SU-DHL-6 (cell line): Measurements from ENCODE around the gene RAB40C.

Experiments
- H2AFZ ChIP-seq: fragments of 200-600 bp; sonication (generic); 2 replicates; pipeline ENCODE4 v1.6.1; 2014; ENCODE audit warnings: low read depth, mild to moderate bottlenecking, moderate library complexity, mixed read lengths, antibody characterized with exemption, low read length; ENCODE audit not compliant: severe bottlenecking
- H3F3A ChIP-seq: fragments of 200-600 bp; shearing (Covaris generic); 2 replicates; pipeline ENCODE4 v1.6.0; 2016; ENCODE audit warnings: antibody characterized with exemption, mild to moderate bottlenecking; ENCODE audit not compliant: insufficient read depth
- H3K27ac ChIP-seq: fragments of 200-600 bp; sonication (generic); 2 replicates; pipeline ENCODE4 v1.5.1; 2016; ENCODE audit warnings: low read depth, mild to moderate bottlenecking, low read length, moderate library complexity, mixed read lengths
- H3K27me3 ChIP-seq: fragments of 200-600 bp; sonication (generic), shearing (Covaris generic); 2 replicates; pipeline ENCODE4 v1.6.0; 2014; ENCODE audit warnings: mild to moderate bottlenecking, low read length
- H3K36me3 ChIP-seq: fragments of 200-600 bp; sonication (generic); 2 replicates; pipeline ENCODE4 v1.6.1; 2014; ENCODE audit warnings: mild to moderate bottlenecking, low read length, mixed read lengths
- H3K4me2 ChIP-seq: fragments of 300-600, 200-600 bp; shearing (Covaris generic), sonication (generic); 2 replicates; pipeline ENCODE4 v1.6.0; 2014; ENCODE audit warnings: low read length, low read depth, mild to moderate bottlenecking; ENCODE audit not compliant: poor library complexity, severe bottlenecking
- H3K4me3 ChIP-seq: fragments of 200-600 bp; sonication (generic); 2 replicates; pipeline ENCODE4 v1.5.1; 2014; ENCODE audit warnings: antibody characterized with exemption, low read length, mild to moderate bottlenecking, mixed read lengths; ENCODE audit not compliant: insufficient read depth, poor library complexity, severe bottlenecking
- H3K79me2 ChIP-seq: fragments of 200-600 bp; sonication (generic); 2 replicates; pipeline ENCODE4 v1.6.1; 2014; ENCODE audit warnings: mild to moderate bottlenecking, low read length, moderate library complexity; ENCODE audit not compliant: insufficient read depth
- H3K9ac ChIP-seq: fragments of 200-600 bp; sonication (generic); 2 replicates; pipeline ENCODE4 v1.7.0; 2014; ENCODE audit warnings: mild to moderate bottlenecking, low read length
- H3K9me2 ChIP-seq: fragments of 200-600 bp; sonication (generic); replicated peaks from 2 replicates; pipeline ENCODE4 v1.6.1; 2014; ENCODE audit warnings: low read length; ENCODE audit not compliant: insufficient read depth
- H3K9me3 ChIP-seq: fragments of 200-600 bp; sonication (generic); 2 replicates; pipeline ENCODE4 v1.6.1; 2014; ENCODE audit warnings: low read length, mixed read lengths; ENCODE audit not compliant: insufficient read depth
- H4K20me1 ChIP-seq: fragments of 200-600 bp; sonication (generic); 2 replicates; pipeline ENCODE4 v1.6.1; 2014; ENCODE audit warnings: low read depth, mild to moderate bottlenecking, antibody characterized with exemption, low read length, moderate library complexity, mixed read lengths
- EZH2phosphoT487 ChIP-seq: fragments of 200-600 bp; sonication (generic), shearing (Covaris generic); conservative IDR thresholded peaks from 2 replicates; pipeline ENCODE4 v1.6.1; 2018; ENCODE audit warnings: mild to moderate bottlenecking, antibody characterized with exemption, low read length, moderate library complexity, mixed read lengths
- TF ChIP-seq, protein P1 (sequence below): fragments of 200-600 bp; sonication (generic); IDR thresholded peaks from one replicate; pipeline ENCODE4 v1.5.1; 2017; ENCODE audit warnings: antibody characterized with exemption, mild to moderate bottlenecking, low read length, moderate library complexity; ENCODE audit not compliant: insufficient read depth, poor library complexity, severe bottlenecking

The RAB40C gene

DNA sequence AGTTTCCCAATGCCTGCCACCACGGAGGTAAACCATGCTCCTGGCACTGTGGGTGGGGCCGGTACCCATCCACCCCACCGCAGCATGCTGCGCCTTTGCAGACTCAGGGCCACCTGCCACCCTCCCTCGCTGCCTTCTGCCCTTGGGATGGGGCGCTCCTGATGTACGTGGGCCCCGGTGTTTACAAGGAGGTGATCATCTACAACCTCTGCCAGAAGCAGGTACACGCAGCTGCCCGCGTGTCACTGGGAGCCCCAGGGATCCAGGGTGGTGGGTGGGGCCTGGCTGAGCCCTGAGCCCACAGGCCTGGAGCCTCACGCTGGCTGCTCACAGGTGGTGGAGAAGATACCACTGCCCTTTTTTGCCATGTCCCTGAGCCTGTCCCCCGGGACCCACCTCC lies 76.7 kb downstream of the RAB40C start:
- Histone ChIP-seq H3K9ac (no peak overlapping the region), H3K36me3 (no peaks in the 10 kb centered on the region)

DNA sequence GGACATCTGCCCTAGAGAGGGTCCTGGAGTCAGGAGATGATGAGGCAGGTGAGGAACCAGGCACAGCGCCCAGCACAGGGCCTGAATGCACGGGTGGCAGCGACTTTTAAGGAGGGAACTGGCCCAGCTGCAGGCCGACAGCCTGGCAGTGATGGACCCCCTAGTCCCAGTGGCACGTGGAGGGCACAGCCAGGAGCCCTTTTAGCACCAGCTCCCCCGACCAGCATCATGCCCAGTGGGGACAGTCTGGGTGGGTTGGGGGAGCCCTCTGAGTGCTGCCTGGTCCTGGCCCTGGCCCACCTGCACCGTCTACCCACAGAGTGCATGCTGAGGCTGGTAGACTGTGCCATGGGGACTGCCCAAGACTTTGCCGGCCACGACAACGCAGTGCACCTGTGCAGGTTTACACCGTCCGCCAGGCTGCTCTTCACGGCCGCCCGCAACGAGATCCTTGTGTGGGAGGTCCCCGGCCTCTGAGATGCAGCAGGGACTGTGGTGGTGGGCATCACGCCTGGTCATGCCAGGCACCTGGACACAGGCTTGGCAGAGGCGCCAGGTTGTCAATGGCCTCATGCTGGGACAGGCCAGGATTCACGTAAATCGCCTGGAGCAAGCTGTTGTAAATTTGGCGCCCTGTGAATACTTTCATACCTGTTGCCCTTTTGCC lies 77.4 kb downstream of the RAB40C start:
- Histone ChIP-seq H3K9me3 (no peaks in the 10 kb centered on the region), H3K9ac (peak overlapping the region; percentile 96), H3K36me3 (no peaks in the 10 kb centered on the region), H3K4me3 (no peak overlapping the region), H3K9me2 (no peaks in the 10 kb centered on the region), H3F3A (no peaks in the 10 kb centered on the region), H4K20me1 (no peaks in the 10 kb centered on the region), H3K79me2 (peaks cover 8% of the 10 kb centered on the region; the same call in 1 of the 2 replicates), H2AFZ (no peak overlapping the region), H3K27ac (no peak overlapping the region), H3K4me2 (peak overlapping the region; percentile 26), H3K27me3 (no peaks in the 10 kb centered on the region)
- TF ChIP-seq, protein P1, sequence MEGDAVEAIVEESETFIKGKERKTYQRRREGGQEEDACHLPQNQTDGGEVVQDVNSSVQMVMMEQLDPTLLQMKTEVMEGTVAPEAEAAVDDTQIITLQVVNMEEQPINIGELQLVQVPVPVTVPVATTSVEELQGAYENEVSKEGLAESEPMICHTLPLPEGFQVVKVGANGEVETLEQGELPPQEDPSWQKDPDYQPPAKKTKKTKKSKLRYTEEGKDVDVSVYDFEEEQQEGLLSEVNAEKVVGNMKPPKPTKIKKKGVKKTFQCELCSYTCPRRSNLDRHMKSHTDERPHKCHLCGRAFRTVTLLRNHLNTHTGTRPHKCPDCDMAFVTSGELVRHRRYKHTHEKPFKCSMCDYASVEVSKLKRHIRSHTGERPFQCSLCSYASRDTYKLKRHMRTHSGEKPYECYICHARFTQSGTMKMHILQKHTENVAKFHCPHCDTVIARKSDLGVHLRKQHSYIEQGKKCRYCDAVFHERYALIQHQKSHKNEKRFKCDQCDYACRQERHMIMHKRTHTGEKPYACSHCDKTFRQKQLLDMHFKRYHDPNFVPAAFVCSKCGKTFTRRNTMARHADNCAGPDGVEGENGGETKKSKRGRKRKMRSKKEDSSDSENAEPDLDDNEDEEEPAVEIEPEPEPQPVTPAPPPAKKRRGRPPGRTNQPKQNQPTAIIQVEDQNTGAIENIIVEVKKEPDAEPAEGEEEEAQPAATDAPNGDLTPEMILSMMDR: no peak
- no peak for TF ChIP-seq EZH2phosphoT487

More for the DNA sequence above, 76.7 kb downstream of the RAB40C start:
- H3K9me2 ChIP-seq: no peaks in the 10 kb centered on the region
- no peak overlapping the region for H2AFZ ChIP-seq
- no peaks in the 10 kb centered on the region for H4K20me1 ChIP-seq
- no peaks in the 10 kb centered on the region for H3K9me3 ChIP-seq
- H3K79me2 ChIP-seq: peaks cover 8% of the 10 kb centered on the region; the same call in 1 of the 2 replicates
- H3F3A ChIP-seq: no peaks in the 10 kb centered on the region
- no peak overlapping the region for H3K4me3 ChIP-seq
- TF ChIP-seq EZH2phosphoT487: no peak
- TF ChIP-seq, protein P1: no peak
- H3K27ac ChIP-seq: no peak overlapping the region
- no peak overlapping the region for H3K4me2 ChIP-seq
- H3K27me3 ChIP-seq: no peaks in the 10 kb centered on the region

DNA sequence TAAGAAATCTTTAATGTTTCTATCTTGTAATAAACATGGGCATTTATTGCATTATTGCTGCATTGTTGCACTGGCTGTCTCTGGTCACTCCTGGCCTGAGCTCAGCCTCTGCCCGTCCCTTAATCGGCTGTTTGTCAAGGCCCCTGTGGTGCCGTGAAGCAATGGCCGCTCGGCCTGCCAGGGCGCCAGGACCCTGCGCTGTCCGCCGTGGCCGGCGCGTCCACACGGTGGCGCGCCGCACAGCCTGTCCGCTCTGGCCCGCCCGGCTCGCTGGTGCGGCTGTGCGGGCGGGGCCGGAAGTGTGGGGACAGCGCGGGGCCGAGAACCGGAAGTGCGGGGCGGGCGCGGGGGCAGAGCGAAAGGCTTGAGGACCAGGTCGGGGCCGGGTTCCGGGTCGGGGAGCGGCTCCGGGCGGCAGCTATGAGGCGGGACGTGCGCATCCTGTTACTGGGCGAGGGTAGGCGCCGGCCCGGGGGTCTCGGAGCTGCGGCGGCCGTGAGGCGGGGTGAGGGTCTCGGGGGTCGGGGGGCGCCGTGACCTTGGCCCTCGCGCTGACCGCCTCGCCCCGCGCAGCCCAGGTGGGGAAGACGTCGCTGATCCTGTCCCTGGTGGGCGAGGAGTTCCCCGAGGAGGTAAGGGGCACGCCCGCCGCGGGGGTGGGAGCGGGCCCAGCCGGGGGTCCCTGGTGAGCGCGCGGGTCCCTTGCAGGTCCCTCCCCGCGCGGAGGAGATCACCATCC lies 78.1 kb downstream of the RAB40C start, which contains the start of gene RHOT2:
TSS of gene RHOT2 (plus strand) at position 353 of the 739 bp plus-strand sequence. CDS start at position 421, 68 bp downstream.
- Histone ChIP-seq H3K4me3 (peak within 1 kb of the TSS; percentile 88), H3K27ac (peak within 1 kb of the TSS; percentile 45), H2AFZ (peak within 1 kb of the TSS; percentile 44), H3F3A (no peaks in the 10 kb centered on the region), H3K27me3 (no peaks in the 10 kb centered on the region), H3K9me2 (no peaks in the 10 kb centered on the region), H3K79me2 (peaks cover 8% of the 10 kb centered on the region; the same call in 1 of the 2 replicates), H3K9me3 (no peaks in the 10 kb centered on the region), H3K36me3 (no peaks in the 10 kb centered on the region), H4K20me1 (no peaks in the 10 kb centered on the region), H3K9ac (peak within 1 kb of the TSS; percentile 96), H3K4me2 (peak within 1 kb of the TSS; percentile 65)
- TF ChIP-seq, protein P1: peak; percentile 90
- no peak for TF ChIP-seq EZH2phosphoT487
